OCI-LY1 (cell line): ENCODE data around the gene BBS9.

Experiments
- EZH2 ChIP-seq: fragments of 200-600 bp; sonication (generic), shearing (Covaris generic); IDR thresholded peaks from 2 replicates; pipeline ENCODE4 v1.8.0; 2017; ENCODE audit warnings: borderline replicate concordance, mixed run types, mild to moderate bottlenecking, antibody characterized with exemption, low read length, moderate library complexity, mixed read lengths
- TF ChIP-seq, protein P1 (sequence below): fragments of 200-600 bp; sonication (generic), shearing (Covaris generic); IDR thresholded peaks from 2 replicates; pipeline ENCODE4 v1.5.1; 2017; ENCODE audit warnings: mild to moderate bottlenecking, antibody characterized with exemption, low read length, moderate library complexity, mixed read lengths

GRCh38 chr7:33411020-33411419 lies 281.7 kb downstream of the BBS9 start:
- TF ChIP-seq, protein P1, sequence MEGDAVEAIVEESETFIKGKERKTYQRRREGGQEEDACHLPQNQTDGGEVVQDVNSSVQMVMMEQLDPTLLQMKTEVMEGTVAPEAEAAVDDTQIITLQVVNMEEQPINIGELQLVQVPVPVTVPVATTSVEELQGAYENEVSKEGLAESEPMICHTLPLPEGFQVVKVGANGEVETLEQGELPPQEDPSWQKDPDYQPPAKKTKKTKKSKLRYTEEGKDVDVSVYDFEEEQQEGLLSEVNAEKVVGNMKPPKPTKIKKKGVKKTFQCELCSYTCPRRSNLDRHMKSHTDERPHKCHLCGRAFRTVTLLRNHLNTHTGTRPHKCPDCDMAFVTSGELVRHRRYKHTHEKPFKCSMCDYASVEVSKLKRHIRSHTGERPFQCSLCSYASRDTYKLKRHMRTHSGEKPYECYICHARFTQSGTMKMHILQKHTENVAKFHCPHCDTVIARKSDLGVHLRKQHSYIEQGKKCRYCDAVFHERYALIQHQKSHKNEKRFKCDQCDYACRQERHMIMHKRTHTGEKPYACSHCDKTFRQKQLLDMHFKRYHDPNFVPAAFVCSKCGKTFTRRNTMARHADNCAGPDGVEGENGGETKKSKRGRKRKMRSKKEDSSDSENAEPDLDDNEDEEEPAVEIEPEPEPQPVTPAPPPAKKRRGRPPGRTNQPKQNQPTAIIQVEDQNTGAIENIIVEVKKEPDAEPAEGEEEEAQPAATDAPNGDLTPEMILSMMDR = no peak
- TF ChIP-seq EZH2 = no peak
